ENCODE data around the gene FRMD4B.
A peak's percentile ranks its signal among the peaks of the same experiment; 100 is the strongest.

The FRMD4B gene

DNA sequence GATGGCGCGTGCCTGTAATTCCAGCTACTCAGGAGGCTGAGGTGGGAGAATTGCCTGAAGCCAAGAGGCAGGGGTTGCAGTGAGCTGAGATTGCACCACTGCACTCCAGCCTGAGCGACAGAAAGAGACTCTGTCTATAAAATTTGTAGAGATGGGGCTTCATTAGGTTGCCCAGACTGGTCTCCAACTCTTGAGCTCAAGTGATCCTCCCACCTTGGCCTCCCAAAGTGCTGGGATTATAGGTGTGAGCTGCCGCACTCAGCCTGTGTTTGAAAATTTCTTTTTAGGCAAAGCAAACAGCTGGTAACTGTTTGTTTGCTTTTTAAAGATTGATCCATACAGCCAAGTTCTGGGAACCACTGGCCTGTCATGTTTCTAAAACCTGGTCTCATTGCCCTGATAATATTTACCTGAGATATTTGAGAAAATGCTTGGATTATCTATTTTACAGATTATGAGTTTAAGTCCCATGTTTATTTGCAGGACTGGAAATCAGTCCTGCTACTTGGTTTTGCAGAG is 199.3 kb downstream of the FRMD4B start:
- Mint-ChIP-seq H3K27me3 (ENCODE audit: low read depth) (no peaks in the 10 kb centered on the region), H3K27ac (no peak overlapping the region), H3K4me3 (no peak overlapping the region), H3K9me3 (no peaks in the 10 kb centered on the region), H3K4me1 (peaks cover 13% of the 10 kb centered on the region), H3K36me3 (ENCODE audit: low read depth) (peaks cover 66% of the 10 kb centered on the region)
- TF ChIP-seq, protein P1, sequence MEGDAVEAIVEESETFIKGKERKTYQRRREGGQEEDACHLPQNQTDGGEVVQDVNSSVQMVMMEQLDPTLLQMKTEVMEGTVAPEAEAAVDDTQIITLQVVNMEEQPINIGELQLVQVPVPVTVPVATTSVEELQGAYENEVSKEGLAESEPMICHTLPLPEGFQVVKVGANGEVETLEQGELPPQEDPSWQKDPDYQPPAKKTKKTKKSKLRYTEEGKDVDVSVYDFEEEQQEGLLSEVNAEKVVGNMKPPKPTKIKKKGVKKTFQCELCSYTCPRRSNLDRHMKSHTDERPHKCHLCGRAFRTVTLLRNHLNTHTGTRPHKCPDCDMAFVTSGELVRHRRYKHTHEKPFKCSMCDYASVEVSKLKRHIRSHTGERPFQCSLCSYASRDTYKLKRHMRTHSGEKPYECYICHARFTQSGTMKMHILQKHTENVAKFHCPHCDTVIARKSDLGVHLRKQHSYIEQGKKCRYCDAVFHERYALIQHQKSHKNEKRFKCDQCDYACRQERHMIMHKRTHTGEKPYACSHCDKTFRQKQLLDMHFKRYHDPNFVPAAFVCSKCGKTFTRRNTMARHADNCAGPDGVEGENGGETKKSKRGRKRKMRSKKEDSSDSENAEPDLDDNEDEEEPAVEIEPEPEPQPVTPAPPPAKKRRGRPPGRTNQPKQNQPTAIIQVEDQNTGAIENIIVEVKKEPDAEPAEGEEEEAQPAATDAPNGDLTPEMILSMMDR (IDR thresholded peaks at IDR 0.05; ENCODE audit: unreplicated experiment in 3 of 3): no peak

DNA sequence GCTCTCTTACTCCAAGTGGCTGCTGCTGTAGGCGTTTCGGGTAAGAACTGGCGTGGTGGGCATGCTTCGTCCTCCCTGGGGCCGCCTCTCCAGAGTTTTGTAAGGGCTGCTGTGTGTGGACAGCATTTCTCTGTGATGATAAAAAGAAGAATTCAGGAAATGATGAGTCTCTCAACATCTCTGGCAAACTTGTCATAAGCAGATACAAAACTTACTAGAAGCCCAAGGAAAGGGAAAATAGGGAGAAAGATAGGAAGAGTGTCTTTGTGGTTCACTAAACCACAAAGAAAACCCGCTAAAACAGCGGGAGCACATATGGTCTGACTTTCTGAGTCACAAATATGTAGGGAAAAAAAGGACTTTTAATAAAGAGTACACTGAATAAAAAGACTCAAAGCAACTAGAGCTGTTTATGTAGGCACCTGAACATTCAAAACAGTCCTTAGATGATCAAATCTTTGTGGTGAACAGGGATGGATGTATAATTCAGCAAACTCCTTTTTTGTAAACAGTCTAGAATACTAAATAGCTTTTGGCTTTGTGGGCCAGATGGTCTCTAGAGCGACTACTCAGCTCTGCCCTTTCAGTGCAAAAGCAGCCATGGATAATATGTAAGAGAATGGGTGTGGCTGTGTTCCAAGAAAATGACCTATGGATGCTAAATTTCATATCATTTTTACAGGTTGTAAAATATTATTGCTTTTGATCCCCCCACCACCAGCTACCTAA is 203.1 kb downstream of the FRMD4B start:
- TF ChIP-seq, protein P1 (IDR thresholded peaks at IDR 0.05; ENCODE audit: unreplicated experiment in 3 of 3): no peak
- Mint-ChIP-seq H3K36me3 (ENCODE audit: low read depth) (peaks cover 72% of the 10 kb centered on the region), H3K27me3 (ENCODE audit: low read depth) (no peaks in the 10 kb centered on the region), H3K4me1 (peaks cover 25% of the 10 kb centered on the region), H3K4me3 (no peak overlapping the region), H3K27ac (peak overlapping the region in 1 of 3 experiments; percentile 26), H3K9me3 (no peaks in the 10 kb centered on the region)

DNA sequence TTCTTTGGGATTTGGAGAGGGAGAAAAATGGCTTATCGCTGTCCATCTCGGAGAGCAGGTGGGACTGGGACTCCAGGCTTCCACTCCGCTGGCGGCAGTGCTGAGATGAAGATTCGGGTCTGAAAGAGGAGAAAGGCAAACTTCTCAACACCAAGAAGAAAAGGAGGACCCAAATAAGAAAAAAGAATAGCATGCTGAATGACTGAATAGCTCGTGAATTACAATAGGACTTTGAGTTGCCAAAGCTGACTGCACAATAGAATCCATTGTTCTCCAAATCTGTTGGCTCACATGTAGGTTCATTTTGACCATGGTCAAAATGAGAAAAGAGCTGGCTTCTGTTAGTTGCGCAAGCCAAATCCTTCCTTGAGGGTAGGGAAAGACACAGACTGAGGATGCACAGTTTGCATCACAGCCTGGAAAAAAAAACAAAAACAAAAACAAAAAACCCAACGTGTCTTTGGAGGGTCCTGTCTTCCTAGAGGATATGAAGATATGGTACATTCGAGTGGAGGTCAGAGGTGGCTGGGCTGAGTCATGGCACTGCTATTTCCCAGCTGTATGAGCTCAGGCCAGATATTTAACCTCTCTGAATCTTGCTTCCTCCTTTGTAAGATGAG is 204.2 kb downstream of the FRMD4B start:
- H3K9me3 Mint-ChIP-seq: no peaks in the 10 kb centered on the region
- H3K4me3 Mint-ChIP-seq: no peak overlapping the region
- no peaks in the 10 kb centered on the region for H3K27me3 Mint-ChIP-seq (ENCODE audit: low read depth)
- H3K36me3 Mint-ChIP-seq (ENCODE audit: low read depth): peaks cover 74% of the 10 kb centered on the region
- peak overlapping the region in 1 of 3 experiments; percentile 30 for H3K27ac Mint-ChIP-seq
- H3K4me1 Mint-ChIP-seq: peaks cover 27% of the 10 kb centered on the region
- TF ChIP-seq, protein P1 (IDR thresholded peaks at IDR 0.05; ENCODE audit: unreplicated experiment in 3 of 3): no peak

DNA sequence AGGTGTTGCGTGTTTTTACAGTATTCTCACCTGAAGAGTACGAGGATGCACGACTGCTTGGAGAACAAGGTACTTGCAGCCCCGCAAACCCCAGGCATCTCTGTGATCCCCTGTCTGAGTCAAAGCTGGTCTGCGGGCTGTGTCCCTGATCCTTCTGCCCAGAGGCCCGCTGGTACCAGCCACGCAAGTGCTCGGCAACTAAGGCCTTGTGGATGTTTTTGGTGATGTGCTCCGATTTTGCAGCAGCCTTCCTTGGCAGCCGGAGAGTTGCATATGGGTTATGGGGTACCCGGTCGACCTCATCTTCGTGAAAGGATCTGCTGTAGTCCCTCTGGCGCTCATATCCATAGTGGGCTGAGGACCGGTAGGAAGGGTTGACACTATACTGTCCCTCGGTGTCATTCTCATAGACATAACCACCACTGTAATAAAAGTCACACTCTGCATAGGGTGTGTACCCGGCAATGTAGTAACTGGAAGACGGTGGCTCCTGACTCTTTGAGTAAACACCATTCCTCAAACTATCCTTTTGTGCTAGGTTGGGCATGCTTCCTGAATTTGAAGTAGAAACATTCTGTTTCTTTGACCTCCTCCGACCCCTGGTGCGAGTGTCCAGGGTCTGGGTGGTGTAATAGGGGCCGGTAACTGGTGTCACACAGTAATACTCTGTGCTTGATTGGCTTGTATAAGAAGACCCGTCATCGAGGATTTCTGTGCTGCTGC is 204.9 kb downstream of the FRMD4B start:
- peak overlapping the region in 2 of 3 experiments; percentile 30 to 44 for H3K27ac Mint-ChIP-seq

DNA sequence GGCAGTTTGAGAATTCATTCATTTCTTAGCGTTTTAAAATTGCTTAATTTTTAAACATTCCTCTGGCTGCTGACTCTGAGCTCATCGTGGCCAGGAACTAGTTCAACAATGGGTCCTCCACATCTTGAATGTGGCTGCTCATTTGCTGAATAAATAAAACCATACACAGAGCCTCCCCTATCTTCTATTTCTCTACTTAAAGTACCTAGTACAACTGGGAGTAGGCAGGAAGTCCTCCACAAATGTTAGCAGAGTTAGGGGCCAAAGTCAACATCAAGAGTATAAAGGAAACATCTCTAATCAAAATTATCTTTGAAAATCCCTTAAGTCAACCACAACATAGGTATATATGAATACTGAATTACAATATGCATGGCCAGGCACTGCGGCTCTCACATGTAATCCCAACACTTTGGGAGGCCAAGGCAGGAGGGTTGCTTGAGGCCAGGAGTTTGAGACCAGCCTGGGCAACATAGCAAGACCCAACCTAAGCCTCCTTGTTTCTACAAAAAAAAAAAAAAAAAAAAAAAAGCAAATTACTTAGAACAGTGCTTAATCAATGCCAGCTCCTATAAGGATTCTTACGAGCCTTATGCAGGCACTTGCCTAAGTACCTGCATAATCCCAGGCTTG is 206.0 kb downstream of the FRMD4B start:
- H3K36me3 Mint-ChIP-seq (ENCODE audit: low read depth): peaks cover 82% of the 10 kb centered on the region
- TF ChIP-seq, protein P1 (IDR thresholded peaks at IDR 0.05; ENCODE audit: unreplicated experiment in 3 of 3): no peak
- no peaks in the 10 kb centered on the region for H3K9me3 Mint-ChIP-seq
- peak overlapping the region; percentile 37 to 75 (median 51) for H3K27ac Mint-ChIP-seq
- H3K4me1 Mint-ChIP-seq: peaks cover 44% of the 10 kb centered on the region
- H3K27me3 Mint-ChIP-seq (ENCODE audit: low read depth): no peaks in the 10 kb centered on the region
- no peak overlapping the region for H3K4me3 Mint-ChIP-seq

More for the DNA sequence above, 204.9 kb downstream of the FRMD4B start:
- TF ChIP-seq, protein P1 (IDR thresholded peaks at IDR 0.05; ENCODE audit: unreplicated experiment in 3 of 3): no peak
- H3K4me1 Mint-ChIP-seq: peaks cover 33% of the 10 kb centered on the region
- no peaks in the 10 kb centered on the region for H3K27me3 Mint-ChIP-seq (ENCODE audit: low read depth)
- no peaks in the 10 kb centered on the region for H3K9me3 Mint-ChIP-seq
- peaks cover 80% of the 10 kb centered on the region for H3K36me3 Mint-ChIP-seq (ENCODE audit: low read depth)
- H3K4me3 Mint-ChIP-seq: no peak overlapping the region
